Ishikawa (cell line): Measurements from ENCODE around the gene METTL25B.

Experiments
- CEBPB ChIP-seq: IDR thresholded peaks from 2 replicates; pipeline ENCODE4 v1.6.1; 2012
- CREB1 ChIP-seq: IDR thresholded peaks from 2 replicates; pipeline ENCODE4 v1.6.1; 2012; ENCODE audit warnings: low read depth
- EGR1 ChIP-seq: IDR thresholded peaks from 2 replicates; pipeline ENCODE4 v1.6.1; 2012
- EP300 ChIP-seq: IDR thresholded peaks from 2 replicates; pipeline ENCODE4 v1.6.1; 2012; ENCODE audit warnings: borderline replicate concordance
- FOXM1 ChIP-seq: IDR thresholded peaks from 2 replicates; pipeline ENCODE4 v1.6.1; 2012; ENCODE audit warnings: low read depth, borderline replicate concordance
- MAX ChIP-seq: IDR thresholded peaks from 2 replicates; pipeline ENCODE4 v1.6.1; 2012
- NFIC ChIP-seq: IDR thresholded peaks from 2 replicates; pipeline ENCODE4 v1.6.1; 2012
- RAD21 ChIP-seq: IDR thresholded peaks from 2 replicates; pipeline ENCODE4 v1.6.1; 2012; ENCODE audit warnings: low read depth
- REST ChIP-seq: IDR thresholded peaks from 2 replicates; pipeline ENCODE4 v1.6.1; 2012; ENCODE audit warnings: low read depth, mild to moderate bottlenecking
- TAF1 ChIP-seq: IDR thresholded peaks from 2 replicates; pipeline ENCODE4 v1.6.1; 2012; ENCODE audit warnings: low read depth, mild to moderate bottlenecking
- TCF12 ChIP-seq: IDR thresholded peaks from 2 replicates; pipeline ENCODE4 v1.6.1; 2012; ENCODE audit warnings: low read depth
- TEAD4 ChIP-seq: IDR thresholded peaks from 2 replicates; pipeline ENCODE4 v1.6.1; 2012
- USF1 ChIP-seq: IDR thresholded peaks from 2 replicates; pipeline ENCODE4 v1.6.1; 2012
- YY1 ChIP-seq: IDR thresholded peaks from 2 replicates; pipeline ENCODE4 v1.6.1; 2012; ENCODE audit warnings: low read depth
- ZBTB7A ChIP-seq: IDR thresholded peaks from 2 replicates; pipeline ENCODE4 v1.6.1; 2012; ENCODE audit warnings: low read depth

Gene METTL25B

GRCh38 chr1:156773607-156774006 is 45.3 kb downstream of the METTL25B start:
- TF ChIP-seq EGR1 (no peak), TCF12 (no peak), NFIC (no peak), ZBTB7A (no peak), FOXM1 (no peak), CREB1 (no peak), YY1 (no peak), CEBPB (no peak), REST (no peak), RAD21 (no peak), EP300 (no peak), TEAD4 (no peak), USF1 (no peak), MAX (no peak), TAF1 (no peak)

- no peak for TF ChIP-seq NFIC
- no peak for TF ChIP-seq MAX
- no peak for TF ChIP-seq TAF1
- TF ChIP-seq CREB1 = no peak
- TF ChIP-seq EP300 = no peak
Measured at GRCh38 chr1:156775799-156776198, 47.5 kb downstream of the METTL25B start.

- TF ChIP-seq RAD21 (no peak), TCF12 (no peak), REST (no peak), EP300 (no peak), CEBPB (no peak), FOXM1 (no peak), TAF1 (no peak), TEAD4 (no peak)
Measured at GRCh38 chr1:156776942-156777341, 48.7 kb downstream of the METTL25B start.

GRCh38 chr1:156777573-156777972 is 49.3 kb downstream of the METTL25B start:
- TF ChIP-seq FOXM1 (no peak), YY1 (no peak), TEAD4 (no peak), TAF1 (no peak), CREB1 (no peak), EGR1 (no peak)

- TF ChIP-seq TCF12 (no peak), CREB1 (no peak), YY1 (no peak), NFIC (no peak), FOXM1 (no peak), RAD21 (no peak), REST (no peak), ZBTB7A (no peak), EGR1 (no peak)
Measured at GRCh38 chr1:156781585-156782186, 53.4 kb downstream of the METTL25B start.
